Glutamatergic neuron (in vitro differentiated cells): ENCODE measurements around the gene CD4. TPM values are rescaled to one million over a fixed set of nuclear protein-coding genes. Genes with fewer than 3 reads are reported as not detected.

Experiments
- DNase-seq: peaks from one replicate; pipeline ENCODE4 v3.0.0; 2022
- H3K27ac Mint-ChIP-seq: one replicate; pipeline ENCODE4 v1.8.0; 2020; ENCODE audit warnings: mild to moderate bottlenecking, mixed read lengths, inconsistent platforms; ENCODE audit not compliant: unreplicated experiment
- H3K27me3 Mint-ChIP-seq: one replicate; pipeline ENCODE4 v1.8.0; 2020; ENCODE audit warnings: mild to moderate bottlenecking, moderate library complexity, mixed read lengths, inconsistent platforms; ENCODE audit not compliant: unreplicated experiment
- H3K36me3 Mint-ChIP-seq: one replicate; pipeline ENCODE4 v1.8.0; 2020; ENCODE audit warnings: mild to moderate bottlenecking, mixed read lengths, inconsistent platforms; ENCODE audit not compliant: unreplicated experiment
- H3K4me1 Mint-ChIP-seq: one replicate; pipeline ENCODE4 v1.8.0; 2020; ENCODE audit warnings: mild to moderate bottlenecking, low read depth, mixed read lengths, inconsistent platforms; ENCODE audit not compliant: unreplicated experiment
- H3K4me3 Mint-ChIP-seq: one replicate; pipeline ENCODE4 v1.8.0; 2020; ENCODE audit warnings: mild to moderate bottlenecking, mixed read lengths, inconsistent platforms; ENCODE audit not compliant: unreplicated experiment
- H3K9me3 Mint-ChIP-seq: one replicate; pipeline ENCODE4 v1.8.0; 2020; ENCODE audit warnings: mild to moderate bottlenecking, moderate library complexity, mixed read lengths, inconsistent platforms; ENCODE audit not compliant: unreplicated experiment
- CTCF ChIP-seq: fragments of 200-600 bp; sonication (generic); IDR thresholded peaks from one replicate; pipeline ENCODE4 v1.5.0; 2021; ENCODE audit not compliant: partially characterized antibody, unreplicated experiment
- total RNA-seq: library from RNA; stranded (reverse); fragmentation: NEBNext Ultra II Directional; extraction: Animal tissue kit (Norgen Biotek cat#: 25700); gene quantifications from one replicate; pipeline ENCODE4 v1.2.1, GENCODE V29; 2021; ENCODE audit not compliant: unreplicated experiment

The CD4 gene
- total RNA-seq, 1 donor from 2014 or later, result 0.17 TPM

DNA sequence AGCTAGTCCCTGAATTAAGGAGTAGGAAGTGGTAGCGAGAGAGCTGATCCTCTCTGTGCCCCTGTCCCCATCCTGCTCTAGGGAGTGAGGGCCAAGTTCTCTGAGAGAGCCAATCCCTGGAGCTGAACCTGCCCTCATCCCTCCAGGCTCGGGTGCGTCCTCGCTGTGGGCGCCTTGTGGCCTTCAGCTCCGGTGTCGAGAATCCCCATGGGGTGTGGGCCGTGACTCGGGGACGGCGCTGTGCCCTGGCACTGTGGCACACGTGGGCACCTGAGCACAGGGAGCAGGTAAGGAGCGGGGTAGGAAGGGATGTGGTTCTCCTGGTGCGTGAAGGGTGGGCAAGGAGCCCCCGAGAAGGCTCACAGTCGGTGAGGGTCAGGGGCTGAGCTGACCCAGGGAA, 49.5 kb downstream of the CD4 start:
- H3K27ac Mint-ChIP-seq, result peak overlapping the region; percentile 91

GRCh38 chr12:6839482-6840201, 50.3 kb downstream of the CD4 start:
- Mint-ChIP-seq H3K9me3 (peaks cover 12% of the 10 kb centered on the region), H3K36me3 (peaks cover 10% of the 10 kb centered on the region), H3K4me3 (peak overlapping the region; percentile 79), H3K27me3 (peaks cover 10% of the 10 kb centered on the region), H3K27ac (peak overlapping the region; percentile 96), H3K4me1 (peaks cover 23% of the 10 kb centered on the region)
- no peak for TF ChIP-seq CTCF
- DNase-seq, result peak; percentile 87

More for the DNA sequence above, 49.5 kb downstream of the CD4 start:
- peak overlapping the region; percentile 67 for H3K4me3 Mint-ChIP-seq
- H3K9me3 Mint-ChIP-seq, result peaks cover 12% of the 10 kb centered on the region
- no peak for TF ChIP-seq CTCF
- H3K4me1 Mint-ChIP-seq, result peaks cover 23% of the 10 kb centered on the region
- peaks cover 16% of the 10 kb centered on the region for H3K36me3 Mint-ChIP-seq
- DNase-seq, result no peak
- H3K27me3 Mint-ChIP-seq, result peaks cover 9% of the 10 kb centered on the region

- peaks cover 10% of the 10 kb centered on the region for H3K36me3 Mint-ChIP-seq
- H3K27ac Mint-ChIP-seq, result peak overlapping the region; percentile 96
Measured at GRCh38 chr12:6840330-6840729, 51.0 kb downstream of the CD4 start.

DNA sequence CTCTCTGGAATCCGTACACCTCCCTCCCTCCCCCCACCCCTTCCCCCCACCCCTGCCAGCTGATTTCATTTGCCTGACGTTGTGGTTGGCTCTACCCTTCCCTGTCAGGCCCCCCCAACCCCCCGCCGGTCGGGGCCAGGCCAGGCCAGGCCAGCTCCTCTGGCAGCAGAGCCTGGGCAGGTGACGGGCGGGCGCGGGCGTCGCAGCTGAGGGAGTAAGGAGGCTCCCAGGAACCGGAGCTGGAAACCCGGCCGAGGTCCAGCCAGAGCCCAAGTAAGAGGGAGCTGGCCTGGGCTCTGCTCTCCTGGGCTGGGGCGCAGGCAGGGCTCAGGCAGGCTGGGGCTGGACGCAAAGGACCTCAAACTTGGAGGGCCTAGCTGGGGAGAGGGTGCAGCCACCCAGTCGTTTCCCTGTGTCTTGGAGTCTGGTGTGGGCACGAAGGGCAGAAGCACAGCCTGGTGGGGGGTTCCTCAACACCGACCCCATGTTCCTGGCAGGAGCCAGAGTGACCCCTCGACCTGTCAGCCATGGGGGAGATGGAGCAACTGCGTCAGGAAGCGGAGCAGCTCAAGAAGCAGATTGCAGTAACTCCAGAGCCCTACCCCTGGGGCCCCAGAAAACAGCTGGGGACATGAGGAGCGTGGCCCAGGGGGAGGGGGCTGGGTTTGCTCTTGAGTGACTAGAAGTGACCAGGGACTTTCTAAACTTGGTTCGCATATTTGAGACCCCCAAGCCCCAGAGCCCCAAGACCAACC, 51.6 kb downstream of the CD4 start, which contains the start of gene GNB3:
GNB3 (plus strand) TSS at position 165 of the 755 bp plus-strand sequence; CDS start at position 528, 363 bp downstream.
- TF ChIP-seq CTCF, result no peak
- peak within 1 kb of the TSS; percentile 79 for H3K4me3 Mint-ChIP-seq
- peak within 1 kb of the TSS; percentile 96 for H3K27ac Mint-ChIP-seq
- H3K9me3 Mint-ChIP-seq, result peaks cover 7% of the 10 kb centered on the region
- peaks cover 16% of the 10 kb centered on the region for H3K27me3 Mint-ChIP-seq
- peaks cover 23% of the 10 kb centered on the region for H3K4me1 Mint-ChIP-seq
- DNase-seq, result peak; percentile 43
- H3K36me3 Mint-ChIP-seq, result peaks cover 10% of the 10 kb centered on the region

More at GRCh38 chr12:6840330-6840729, 51.0 kb downstream of the CD4 start:
- H3K4me1 Mint-ChIP-seq, result peaks cover 23% of the 10 kb centered on the region
- no peak for TF ChIP-seq CTCF
- H3K27me3 Mint-ChIP-seq, result peaks cover 14% of the 10 kb centered on the region
- no peak for DNase-seq
- peak overlapping the region; percentile 79 for H3K4me3 Mint-ChIP-seq
- peaks cover 7% of the 10 kb centered on the region for H3K9me3 Mint-ChIP-seq
